ENCODE data around the gene EFHD1.

- TF ChIP-seq CTCF (IDR thresholded peaks at IDR 0.05): no peak
- TF ChIP-seq EZH2 (IDR thresholded peaks at IDR 0.05; ENCODE audit: borderline replicate concordance, insufficient read depth, low read depth, low read length, poor library complexity, severe bottlenecking): no peak
These were observed 34.7 kb downstream of the EFHD1 start for GRCh38 chr2:232667989-232668583.
